Stimulated activated naive CD4-positive, alpha-beta T cell treated with Interleukin-2 at 50 U/mL for 16 hours (primary cell): Measurements from ENCODE around the gene HIPK4.
"Not testable (repeated sequence)": the region's sequence is repeated elsewhere in the genome, so short reads cannot be mapped to it uniquely, and the experiment has no call there.

Source experiments
- DNase-seq: peaks from one replicate; lab custom pipeline; 2025; lab: John Stamatoyannopoulos, UW

Gene HIPK4

GRCh38 chr19:40417643-40417981 lies 27.6 kb upstream of the HIPK4 start:
- DNase-seq, result no peak

- no peak for DNase-seq
Measured at GRCh38 chr19:40416918-40417642, 27.1 kb upstream of the HIPK4 start.

GRCh38 chr19:40415768-40416167 lies 25.8 kb upstream of the HIPK4 start:
- no peak for DNase-seq

GRCh38 chr19:40414542-40415535 lies 24.9 kb upstream of the HIPK4 start:
- DNase-seq, result no peak

- DNase-seq, result no peak
Measured at GRCh38 chr19:40413291-40413845, 23.4 kb upstream of the HIPK4 start, which contains the start of gene PRX. Gene PRX (minus strand): TSS chr19:40413378. CDS start chr19:40407932, 5,446 bp downstream.

- DNase-seq, result no peak
Measured at GRCh38 chr19:40412866-40413265, 22.9 kb upstream of the HIPK4 start.

GRCh38 chr19:40411958-40412499 lies 22.0 kb upstream of the HIPK4 start:
- no peak for DNase-seq

- no peak for DNase-seq
Measured at GRCh38 chr19:40411125-40411842, 21.3 kb upstream of the HIPK4 start.

GRCh38 chr19:40410030-40410389 lies 20.0 kb upstream of the HIPK4 start:
- DNase-seq, result no peak

GRCh38 chr19:40408598-40408925 lies 18.6 kb upstream of the HIPK4 start:
- DNase-seq, result not testable (repeated sequence)

- DNase-seq, result no peak
Measured at GRCh38 chr19:40407714-40408597, 18.0 kb upstream of the HIPK4 start.

- DNase-seq, result peak; percentile 77
Measured at GRCh38 chr19:40403262-40403984, 13.4 kb upstream of the HIPK4 start.

GRCh38 chr19:40400559-40400958 lies 10.6 kb upstream of the HIPK4 start:
- no peak for DNase-seq

- DNase-seq, result peak; percentile 52
Measured at GRCh38 chr19:40398417-40399131, 8.6 kb upstream of the HIPK4 start.

- no peak for DNase-seq
Measured at GRCh38 chr19:40397568-40397906, 7.6 kb upstream of the HIPK4 start.

- no peak for DNase-seq
Measured at GRCh38 chr19:40396886-40397567, 7.0 kb upstream of the HIPK4 start.

- DNase-seq, result no peak
Measured at GRCh38 chr19:40395956-40396355, 6.0 kb upstream of the HIPK4 start.

- DNase-seq, result no peak
Measured at GRCh38 chr19:40394816-40395210, 4.8 kb upstream of the HIPK4 start.
